ENCODE data around the gene CDCA8.

CDCA8 gene

GRCh38 chr1:37692078-37692833 is at the start of gene CDCA8:
CDCA8 (plus strand) TSS chr1:37692516; CDS start chr1:37692691, 175 bp downstream.
- H3K4me3 Mint-ChIP-seq, result peak within 1 kb of the TSS; percentile 91
- H3K9me3 Mint-ChIP-seq, result no peaks in the 10 kb centered on the region
- peak; percentile 96 to 99 for DNase-seq (ENCODE audit: low spot score in 2 of 2)
- H3K36me3 Mint-ChIP-seq, result peaks cover 6% of the 10 kb centered on the region
- no peaks in the 10 kb centered on the region for H3K27me3 Mint-ChIP-seq
- peak within 1 kb of the TSS; percentile 88 for H3K27ac Mint-ChIP-seq
- ATAC-seq (ENCODE audit: low read depth), result peak; percentile 84
- peaks cover 26% of the 10 kb centered on the region for H3K4me1 Mint-ChIP-seq

GRCh38 chr1:37647281-37647680 is 45.0 kb upstream of the CDCA8 start:
- H3K9me3 Mint-ChIP-seq, result no peaks in the 10 kb centered on the region
- H3K27me3 Mint-ChIP-seq, result peaks cover 4% of the 10 kb centered on the region
- H3K4me1 Mint-ChIP-seq, result no peaks in the 10 kb centered on the region
- no peak overlapping the region for H3K4me3 Mint-ChIP-seq
- no peaks in the 10 kb centered on the region for H3K36me3 Mint-ChIP-seq
- ATAC-seq (ENCODE audit: low read depth) (no peak), DNase-seq (ENCODE audit: low spot score in 2 of 2) (no peak)
- H3K27ac Mint-ChIP-seq, result no peak overlapping the region

GRCh38 chr1:37650173-37650572 is 42.1 kb upstream of the CDCA8 start:
- Mint-ChIP-seq H3K27me3 (peaks cover 4% of the 10 kb centered on the region), H3K27ac (no peak overlapping the region), H3K4me1 (no peaks in the 10 kb centered on the region), H3K4me3 (no peak overlapping the region), H3K36me3 (no peaks in the 10 kb centered on the region), H3K9me3 (no peaks in the 10 kb centered on the region)
- ATAC-seq (ENCODE audit: low read depth) (no peak), DNase-seq (ENCODE audit: low spot score in 2 of 2) (no peak)

- DNase-seq (ENCODE audit: low spot score in 2 of 2) (no peak), ATAC-seq (ENCODE audit: low read depth) (no peak)
- no peaks in the 10 kb centered on the region for H3K9me3 Mint-ChIP-seq
- no peaks in the 10 kb centered on the region for H3K36me3 Mint-ChIP-seq
- peaks cover 4% of the 10 kb centered on the region for H3K27me3 Mint-ChIP-seq
- no peak overlapping the region for H3K4me3 Mint-ChIP-seq
- H3K4me1 Mint-ChIP-seq, result no peaks in the 10 kb centered on the region
- no peak overlapping the region for H3K27ac Mint-ChIP-seq
These were observed 41.6 kb upstream of the CDCA8 start for GRCh38 chr1:37650721-37651120.

- Mint-ChIP-seq H3K36me3 (no peaks in the 10 kb centered on the region), H3K4me1 (no peaks in the 10 kb centered on the region), H3K27me3 (peaks cover 6% of the 10 kb centered on the region), H3K4me3 (no peak overlapping the region), H3K9me3 (no peaks in the 10 kb centered on the region), H3K27ac (no peak overlapping the region)
- no peak for DNase-seq (ENCODE audit: low spot score in 2 of 2)
- ATAC-seq (ENCODE audit: low read depth), result no peak
These were observed 40.5 kb upstream of the CDCA8 start for GRCh38 chr1:37651803-37652202.

- no peaks in the 10 kb centered on the region for H3K9me3 Mint-ChIP-seq
- no peaks in the 10 kb centered on the region for H3K36me3 Mint-ChIP-seq
- H3K4me1 Mint-ChIP-seq, result no peaks in the 10 kb centered on the region
- DNase-seq (ENCODE audit: low spot score in 2 of 2) (no peak), ATAC-seq (ENCODE audit: low read depth) (no peak)
- H3K27me3 Mint-ChIP-seq, result peaks cover 6% of the 10 kb centered on the region
- no peak overlapping the region for H3K27ac Mint-ChIP-seq
- no peak overlapping the region for H3K4me3 Mint-ChIP-seq
These were observed 39.3 kb upstream of the CDCA8 start for GRCh38 chr1:37652976-37653375.

GRCh38 chr1:37653906-37654305 is 38.4 kb upstream of the CDCA8 start:
- Mint-ChIP-seq H3K9me3 (no peaks in the 10 kb centered on the region), H3K27ac (no peak overlapping the region), H3K36me3 (no peaks in the 10 kb centered on the region), H3K4me3 (no peak overlapping the region), H3K27me3 (peaks cover 7% of the 10 kb centered on the region), H3K4me1 (no peaks in the 10 kb centered on the region)
- DNase-seq (ENCODE audit: low spot score in 2 of 2), result no peak
- ATAC-seq (ENCODE audit: low read depth), result no peak

GRCh38 chr1:37655274-37655673 is 37.0 kb upstream of the CDCA8 start:
- ATAC-seq (ENCODE audit: low read depth) (no peak), DNase-seq (ENCODE audit: low spot score in 2 of 2) (no peak)
- H3K9me3 Mint-ChIP-seq, result no peaks in the 10 kb centered on the region
- H3K27ac Mint-ChIP-seq, result no peak overlapping the region
- no peaks in the 10 kb centered on the region for H3K36me3 Mint-ChIP-seq
- H3K4me3 Mint-ChIP-seq, result no peak overlapping the region
- H3K27me3 Mint-ChIP-seq, result peaks cover 8% of the 10 kb centered on the region
- H3K4me1 Mint-ChIP-seq, result no peaks in the 10 kb centered on the region

GRCh38 chr1:37656026-37656425 is 36.3 kb upstream of the CDCA8 start:
- no peak for DNase-seq (ENCODE audit: low spot score in 2 of 2)
- H3K9me3 Mint-ChIP-seq, result no peaks in the 10 kb centered on the region
- no peaks in the 10 kb centered on the region for H3K36me3 Mint-ChIP-seq
- no peak overlapping the region for H3K4me3 Mint-ChIP-seq
- H3K27ac Mint-ChIP-seq, result no peak overlapping the region
- no peak for ATAC-seq (ENCODE audit: low read depth)
- H3K4me1 Mint-ChIP-seq, result no peaks in the 10 kb centered on the region
- H3K27me3 Mint-ChIP-seq, result peaks cover 9% of the 10 kb centered on the region

GRCh38 chr1:37656881-37657280 is 35.4 kb upstream of the CDCA8 start:
- no peak overlapping the region for H3K4me3 Mint-ChIP-seq
- peaks cover 9% of the 10 kb centered on the region for H3K27me3 Mint-ChIP-seq
- H3K27ac Mint-ChIP-seq, result no peak overlapping the region
- no peaks in the 10 kb centered on the region for H3K9me3 Mint-ChIP-seq
- no peaks in the 10 kb centered on the region for H3K4me1 Mint-ChIP-seq
- no peak for ATAC-seq (ENCODE audit: low read depth)
- no peak for DNase-seq (ENCODE audit: low spot score in 2 of 2)
- H3K36me3 Mint-ChIP-seq, result no peaks in the 10 kb centered on the region

GRCh38 chr1:37657620-37658412 is 34.5 kb upstream of the CDCA8 start:
- no peaks in the 10 kb centered on the region for H3K36me3 Mint-ChIP-seq
- no peak for ATAC-seq (ENCODE audit: low read depth)
- DNase-seq (ENCODE audit: low spot score in 2 of 2), result no peak
- H3K4me3 Mint-ChIP-seq, result no peak overlapping the region
- no peaks in the 10 kb centered on the region for H3K9me3 Mint-ChIP-seq
- no peak overlapping the region for H3K27ac Mint-ChIP-seq
- peaks cover 9% of the 10 kb centered on the region for H3K27me3 Mint-ChIP-seq
- no peaks in the 10 kb centered on the region for H3K4me1 Mint-ChIP-seq

- Mint-ChIP-seq H3K27ac (no peak overlapping the region), H3K4me3 (no peak overlapping the region), H3K36me3 (no peaks in the 10 kb centered on the region), H3K4me1 (no peaks in the 10 kb centered on the region), H3K9me3 (no peaks in the 10 kb centered on the region), H3K27me3 (peaks cover 9% of the 10 kb centered on the region)
- DNase-seq (ENCODE audit: low spot score in 2 of 2), result no peak
- no peak for ATAC-seq (ENCODE audit: low read depth)
These were observed 33.8 kb upstream of the CDCA8 start for GRCh38 chr1:37658486-37658885.

- no peak for DNase-seq (ENCODE audit: low spot score in 2 of 2)
These were observed 31.7 kb upstream of the CDCA8 start for GRCh38 chr1:37660664-37661063.

GRCh38 chr1:37661401-37661800 is 30.9 kb upstream of the CDCA8 start:
- Mint-ChIP-seq H3K27ac (no peak overlapping the region), H3K36me3 (no peaks in the 10 kb centered on the region)

More at GRCh38 chr1:37660664-37661063, 31.7 kb upstream of the CDCA8 start:
- H3K9me3 Mint-ChIP-seq, result no peaks in the 10 kb centered on the region
- no peak for ATAC-seq (ENCODE audit: low read depth)
- no peak overlapping the region for H3K4me3 Mint-ChIP-seq
- H3K36me3 Mint-ChIP-seq, result no peaks in the 10 kb centered on the region
- H3K27ac Mint-ChIP-seq, result no peak overlapping the region
- peaks cover 9% of the 10 kb centered on the region for H3K27me3 Mint-ChIP-seq
- H3K4me1 Mint-ChIP-seq, result no peaks in the 10 kb centered on the region

More at GRCh38 chr1:37661401-37661800, 30.9 kb upstream of the CDCA8 start:
- Mint-ChIP-seq H3K4me1 (no peaks in the 10 kb centered on the region), H3K9me3 (no peaks in the 10 kb centered on the region), H3K27me3 (peaks cover 9% of the 10 kb centered on the region), H3K4me3 (no peak overlapping the region)
- ATAC-seq (ENCODE audit: low read depth) (no peak), DNase-seq (ENCODE audit: low spot score in 2 of 2) (no peak)

Data from memory B cell (primary cell).